ENCODE data around the gene ABHD8. TPM values are rescaled to one million over a fixed set of nuclear protein-coding genes. Genes with fewer than 3 reads are reported as not detected.

ABHD8 gene
- total and polyA plus RNA-seq, 2 of the 13 experiments (the other 11 are each of a cell fraction or from before 2014, with no cell fraction given) = 6.3 to 7.2 TPM

- TF ChIP-seq AHDC1 (CRISPR knock-in tag; IDR thresholded peaks at IDR 0.05; ENCODE audit: borderline replicate concordance) = no peak
- TF ChIP-seq ZNF747 (CRISPR knock-in tag; IDR thresholded peaks at IDR 0.05; ENCODE audit: borderline replicate concordance) = no peak
- 0 out of 2 replicates have a peak, but pooled peaks have one; percentile 7 for TF ChIP-seq ZSCAN31 (CRISPR knock-in tag; IDR thresholded peaks at IDR 0.05; ENCODE audit: low read depth)
- TF ChIP-seq LRRFIP1 (CRISPR knock-in tag; conservative IDR thresholded peaks at IDR 0.05) = no peak
- TF ChIP-seq SKIL (CRISPR knock-in tag; IDR thresholded peaks at IDR 0.05; ENCODE audit: borderline replicate concordance) = peak; percentile 76
- TF ChIP-seq ZNF749 (CRISPR knock-in tag; IDR thresholded peaks at IDR 0.05; ENCODE audit: borderline replicate concordance) = no peak
- no peak for TF ChIP-seq ZSCAN22 (CRISPR knock-in tag; IDR thresholded peaks at IDR 0.05)
- TF ChIP-seq ZNF614 (CRISPR knock-in tag; IDR thresholded peaks at IDR 0.05; ENCODE audit: borderline replicate concordance) = no peak
- no peak for TF ChIP-seq ZBTB3 (CRISPR knock-in tag; IDR thresholded peaks at IDR 0.05; ENCODE audit: borderline replicate concordance, low read depth)
- TF ChIP-seq ATF4 (CRISPR knock-in tag; IDR thresholded peaks at IDR 0.05) = 0 out of 4 replicates have a peak, but pooled peaks of 1 of the 2 experiments have one; percentile 21
- no peak for TF ChIP-seq KLF9 (CRISPR knock-in tag; IDR thresholded peaks at IDR 0.05; ENCODE audit: low read depth)
- peak; percentile 80; the same call in 1 of the 2 replicates for TF ChIP-seq ZNF543 (CRISPR knock-in tag; IDR thresholded peaks at IDR 0.05)
- TF ChIP-seq GZF1 (CRISPR knock-in tag; IDR thresholded peaks at IDR 0.05) = no peak
Observed at GRCh38 chr19:17246681-17247425, 56.4 kb downstream of the ABHD8 start (continued).
